ENCODE results near the gene SGTA. TPM values are rescaled to one million over a fixed set of nuclear protein-coding genes. Genes with fewer than 3 reads are reported as not detected.

The SGTA gene
- total RNA-seq, 1 experiment from 2014 or later, result 109 TPM

GRCh38 chr19:2788237-2788636, 5.2 kb upstream of the SGTA start (continued):
- TF ChIP-seq, protein P1, sequence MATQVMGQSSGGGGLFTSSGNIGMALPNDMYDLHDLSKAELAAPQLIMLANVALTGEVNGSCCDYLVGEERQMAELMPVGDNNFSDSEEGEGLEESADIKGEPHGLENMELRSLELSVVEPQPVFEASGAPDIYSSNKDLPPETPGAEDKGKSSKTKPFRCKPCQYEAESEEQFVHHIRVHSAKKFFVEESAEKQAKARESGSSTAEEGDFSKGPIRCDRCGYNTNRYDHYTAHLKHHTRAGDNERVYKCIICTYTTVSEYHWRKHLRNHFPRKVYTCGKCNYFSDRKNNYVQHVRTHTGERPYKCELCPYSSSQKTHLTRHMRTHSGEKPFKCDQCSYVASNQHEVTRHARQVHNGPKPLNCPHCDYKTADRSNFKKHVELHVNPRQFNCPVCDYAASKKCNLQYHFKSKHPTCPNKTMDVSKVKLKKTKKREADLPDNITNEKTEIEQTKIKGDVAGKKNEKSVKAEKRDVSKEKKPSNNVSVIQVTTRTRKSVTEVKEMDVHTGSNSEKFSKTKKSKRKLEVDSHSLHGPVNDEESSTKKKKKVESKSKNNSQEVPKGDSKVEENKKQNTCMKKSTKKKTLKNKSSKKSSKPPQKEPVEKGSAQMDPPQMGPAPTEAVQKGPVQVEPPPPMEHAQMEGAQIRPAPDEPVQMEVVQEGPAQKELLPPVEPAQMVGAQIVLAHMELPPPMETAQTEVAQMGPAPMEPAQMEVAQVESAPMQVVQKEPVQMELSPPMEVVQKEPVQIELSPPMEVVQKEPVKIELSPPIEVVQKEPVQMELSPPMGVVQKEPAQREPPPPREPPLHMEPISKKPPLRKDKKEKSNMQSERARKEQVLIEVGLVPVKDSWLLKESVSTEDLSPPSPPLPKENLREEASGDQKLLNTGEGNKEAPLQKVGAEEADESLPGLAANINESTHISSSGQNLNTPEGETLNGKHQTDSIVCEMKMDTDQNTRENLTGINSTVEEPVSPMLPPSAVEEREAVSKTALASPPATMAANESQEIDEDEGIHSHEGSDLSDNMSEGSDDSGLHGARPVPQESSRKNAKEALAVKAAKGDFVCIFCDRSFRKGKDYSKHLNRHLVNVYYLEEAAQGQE (IDR thresholded peaks at IDR 0.05; ENCODE audit: low read depth), result no peak
- TF ChIP-seq MAX (IDR thresholded peaks at IDR 0.05) (no peak), EZH2phosphoT487 (IDR thresholded peaks at IDR 0.05; ENCODE audit: borderline replicate concordance) (no peak), ZBTB33 (IDR thresholded peaks at IDR 0.05; ENCODE audit: extremely low read depth, insufficient replicate concordance, low read length) (no peak), ZFX (IDR thresholded peaks at IDR 0.05) (no peak), FOSL1 (IDR thresholded peaks at IDR 0.05; ENCODE audit: low read depth) (no peak), YY1 (IDR thresholded peaks at IDR 0.05; ENCODE audit: extremely low read depth, insufficient replicate concordance, low read depth, low read length) (no peak)

GRCh38 chr19:2787115-2787514, 4.0 kb upstream of the SGTA start:
- ChIA-PET POLR2A (no interaction called here), RAD21 (ENCODE audit: low non-redundant PET in 1 of 2, low total read pairs in 2 of 2, uncharacterized antibody in 2 of 2, unreplicated experiment in 2 of 2) (no interaction called here), CTCF (no interaction called here)
- peak overlapping the region; percentile 1; the same call in 1 of the 2 replicates for H3K4me2 ChIP-seq (ENCODE audit: low read length)
- H4K20me1 ChIP-seq (ENCODE audit: insufficient read depth), result no peaks in the 10 kb centered on the region
- no peak overlapping the region for H2AFZ ChIP-seq (ENCODE audit: low read depth, low read length, poor library complexity, severe bottlenecking)
- H3K9me2 ChIP-seq (ENCODE audit: insufficient read depth), result no peaks in the 10 kb centered on the region
- 0 out of 2 replicates have a peak overlapping the region, but pooled peaks have one; percentile 1 for H3K27ac ChIP-seq (ENCODE audit: low read depth, low read length)
- no peak overlapping the region for H3K4me3 ChIP-seq (replicated peaks in 1 of 2; ENCODE audit: low read depth in 1 of 2, low read length in 2 of 2)
- ATAC-seq, result no peak
- H3K36me3 ChIP-seq (ENCODE audit: control insufficient read depth in 1 of 2, insufficient read depth in 2 of 2, low read length in 2 of 2), result peaks cover 10 to 13% of the 10 kb centered on the region in 2 experiments; a peak in 3 of 4 replicates
- intact Hi-C loops (cut with micrococcal nuclease), result no loop called here
- DNase-seq (ENCODE audit: low read depth, low spot score), result no peak
- H3K27me3 ChIP-seq (ENCODE audit: insufficient read depth, low read length), result no peaks in the 10 kb centered on the region
- H3K9ac ChIP-seq (ENCODE audit: low read length), result no peak overlapping the region
- TF ChIP-seq SP1 (IDR thresholded peaks at IDR 0.05; ENCODE audit: low read depth) (no peak), YY1 (IDR thresholded peaks at IDR 0.05; ENCODE audit: extremely low read depth, insufficient replicate concordance, low read depth, low read length) (no peak), ZFX (IDR thresholded peaks at IDR 0.05) (no peak), CBX3 (IDR thresholded peaks at IDR 0.05; ENCODE audit: low read depth) (no peak)
- TF ChIP-seq, protein P1 (IDR thresholded peaks at IDR 0.05; ENCODE audit: low read depth), result no peak
- peaks cover 20 to 31% of the 10 kb centered on the region in 2 experiments for H3K4me1 ChIP-seq (ENCODE audit: control insufficient read depth in 1 of 2, insufficient read depth in 2 of 2, low read length in 2 of 2)
- H3K79me2 ChIP-seq (ENCODE audit: insufficient read depth, low read length), result peaks cover 76% of the 10 kb centered on the region
- H3K9me3 ChIP-seq (ENCODE audit: control insufficient read depth in 1 of 2, insufficient read depth in 1 of 2, low read depth in 1 of 2, low read length in 2 of 2), result no peaks in the 10 kb centered on the region
- BruUV-seq (replicated peaks), result no TSS peak

All from HCT116 (cell line).